ENCODE results near the gene PTPRF.

- TF ChIP-seq, protein P1, sequence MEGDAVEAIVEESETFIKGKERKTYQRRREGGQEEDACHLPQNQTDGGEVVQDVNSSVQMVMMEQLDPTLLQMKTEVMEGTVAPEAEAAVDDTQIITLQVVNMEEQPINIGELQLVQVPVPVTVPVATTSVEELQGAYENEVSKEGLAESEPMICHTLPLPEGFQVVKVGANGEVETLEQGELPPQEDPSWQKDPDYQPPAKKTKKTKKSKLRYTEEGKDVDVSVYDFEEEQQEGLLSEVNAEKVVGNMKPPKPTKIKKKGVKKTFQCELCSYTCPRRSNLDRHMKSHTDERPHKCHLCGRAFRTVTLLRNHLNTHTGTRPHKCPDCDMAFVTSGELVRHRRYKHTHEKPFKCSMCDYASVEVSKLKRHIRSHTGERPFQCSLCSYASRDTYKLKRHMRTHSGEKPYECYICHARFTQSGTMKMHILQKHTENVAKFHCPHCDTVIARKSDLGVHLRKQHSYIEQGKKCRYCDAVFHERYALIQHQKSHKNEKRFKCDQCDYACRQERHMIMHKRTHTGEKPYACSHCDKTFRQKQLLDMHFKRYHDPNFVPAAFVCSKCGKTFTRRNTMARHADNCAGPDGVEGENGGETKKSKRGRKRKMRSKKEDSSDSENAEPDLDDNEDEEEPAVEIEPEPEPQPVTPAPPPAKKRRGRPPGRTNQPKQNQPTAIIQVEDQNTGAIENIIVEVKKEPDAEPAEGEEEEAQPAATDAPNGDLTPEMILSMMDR (IDR thresholded peaks at IDR 0.05; ENCODE audit: low read depth, low read length, poor library complexity, severe bottlenecking) = no peak
- TF ChIP-seq EZH2phosphoT487 (IDR thresholded peaks at IDR 0.05; ENCODE audit: borderline replicate concordance, low read length) = no peak
Observed at GRCh38 chr1:43505077-43505780, 25.5 kb upstream of the PTPRF start.
